Stimulated activated CD4-positive, alpha-beta T cell treated with anti-CD3 and anti-CD28 coated beads, TNF-alpha, amount 100 ng/mL, for 48 hours (primary cell): ENCODE measurements around the gene THSD4.
"Not testable (repeated sequence)": the region's sequence is repeated elsewhere in the genome, so short reads cannot be mapped to it uniquely, and the experiment has no call there.

Source experiments
- DNase-seq, 3 donors: peaks; one replicate each; pipeline ENCODE4 v3.0.0-alpha.2; 2020; ENCODE audit warnings: low read depth in 3 of 3

Gene THSD4

DNA sequence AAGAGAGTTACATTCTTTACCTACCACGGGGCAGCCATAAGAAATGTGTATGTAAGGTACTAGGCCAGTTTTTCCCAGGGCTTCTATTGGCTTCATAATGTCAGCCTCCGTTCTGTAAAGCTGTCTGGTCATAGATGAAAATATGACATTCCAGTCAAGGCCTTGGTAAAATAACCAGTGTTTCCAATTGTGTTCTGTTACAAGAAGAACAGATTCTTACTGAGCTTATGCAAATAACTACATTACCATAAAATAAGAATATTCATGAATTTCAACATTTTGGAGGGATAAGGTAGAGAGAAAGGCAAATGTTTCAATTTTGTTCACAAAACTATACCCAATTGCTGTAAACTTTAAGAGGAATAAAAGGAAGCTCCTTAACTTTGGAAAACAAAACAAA lies 315.5 kb downstream of the THSD4 start:
- DNase-seq, result no peak

DNA sequence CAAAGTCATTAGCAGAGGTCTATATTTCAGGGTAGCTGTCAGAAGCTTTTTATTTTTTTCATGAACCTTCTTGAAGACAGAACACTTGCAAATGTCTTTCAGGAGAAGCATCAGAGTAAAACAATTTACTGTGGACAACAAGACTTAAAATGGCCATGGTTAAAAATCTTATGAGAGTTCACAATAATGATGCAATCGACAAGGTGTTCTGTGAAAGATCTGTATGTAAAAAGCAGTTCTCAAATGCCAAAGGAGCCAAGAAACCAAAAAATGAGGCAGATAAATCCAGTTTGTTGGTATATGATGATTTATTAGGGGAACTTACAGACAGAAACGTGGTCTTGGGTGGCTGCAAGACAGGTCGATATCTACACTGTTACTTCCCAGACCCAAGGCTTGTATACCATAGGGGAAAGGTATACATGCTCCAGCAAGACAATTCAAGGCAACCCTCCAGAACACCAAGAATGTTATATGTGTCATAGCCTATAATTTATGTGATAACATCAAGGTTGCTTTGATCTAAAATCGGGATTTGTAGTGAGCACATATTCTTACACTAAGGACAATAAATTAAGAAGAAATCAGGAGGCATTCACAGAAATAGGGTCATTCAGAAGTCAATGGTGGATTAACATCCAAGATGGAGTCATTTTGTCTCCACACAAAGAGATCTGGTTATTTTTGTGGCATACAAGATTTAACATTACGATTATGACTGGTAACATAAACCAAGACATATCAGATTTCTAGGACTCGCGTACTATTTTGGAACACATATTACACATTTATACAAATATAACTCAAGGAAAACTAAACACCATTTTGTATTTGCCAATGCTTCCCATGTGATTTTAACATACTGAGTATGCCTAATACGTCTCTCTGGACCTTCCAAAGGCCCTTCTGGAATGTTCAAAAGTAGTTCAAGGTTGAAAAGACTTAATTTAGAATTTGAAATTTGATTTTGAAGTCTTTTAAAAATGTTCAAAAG lies 316.4 kb downstream of the THSD4 start:
- DNase-seq, result no peak

DNA sequence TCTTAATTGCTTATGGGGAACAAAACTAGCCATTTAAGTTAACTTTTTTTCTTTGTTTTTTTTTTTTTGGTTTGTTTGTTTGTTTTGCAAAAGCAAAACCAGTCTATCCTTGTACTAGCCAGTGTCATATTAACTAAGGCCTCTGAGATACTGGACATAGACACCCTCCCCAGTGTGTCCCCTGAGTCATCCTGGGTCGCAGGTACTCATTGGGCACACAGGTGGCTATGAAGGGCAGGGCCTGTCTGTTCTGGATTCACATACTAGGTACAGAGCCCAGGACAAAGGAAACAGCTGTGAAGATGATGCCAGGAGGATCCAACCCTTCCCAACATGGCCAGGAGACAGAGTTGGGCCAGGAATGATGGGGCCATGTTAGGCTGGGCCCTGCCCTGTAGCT lies 318.1 kb downstream of the THSD4 start:
- DNase-seq, result no peak

DNA sequence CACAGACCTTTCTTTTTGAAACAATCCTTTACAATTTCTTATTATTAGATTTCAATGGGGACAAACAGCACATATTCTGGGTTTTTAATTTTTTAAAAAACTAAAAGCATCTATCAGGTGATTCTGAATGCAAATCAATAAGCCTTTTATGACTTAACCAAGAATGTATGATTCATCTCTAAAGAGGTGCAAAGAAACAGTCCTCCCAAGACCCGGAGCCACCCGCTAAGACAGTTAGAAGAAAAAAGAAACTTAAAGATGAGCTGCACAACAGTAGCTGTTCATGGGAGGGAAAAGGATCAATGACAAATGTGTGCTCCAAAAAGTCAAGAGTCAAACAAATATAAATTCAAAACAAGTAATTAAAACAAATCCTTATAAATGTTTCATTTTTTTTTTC lies 319.5 kb downstream of the THSD4 start:
- DNase-seq, result no peak

DNA sequence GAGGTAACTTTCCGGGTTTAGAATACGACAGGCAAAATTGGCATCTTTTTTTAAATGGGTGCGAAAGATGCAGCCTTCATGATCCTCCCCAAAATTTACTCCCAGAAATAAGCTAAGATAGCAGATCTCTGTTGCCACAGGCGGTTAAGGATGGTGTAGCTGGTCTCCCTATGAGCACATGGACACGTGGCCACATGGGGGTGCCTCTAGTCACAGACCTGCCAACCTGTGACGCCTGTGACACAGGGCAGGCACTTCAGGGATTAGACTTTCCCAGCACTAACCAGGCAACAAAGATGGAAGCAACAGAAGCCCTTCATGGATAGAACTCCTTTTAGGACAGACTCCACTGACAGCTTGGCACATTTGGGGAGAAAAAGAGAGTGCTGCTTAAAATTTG lies 320.3 kb downstream of the THSD4 start:
- DNase-seq, result no peak

DNA sequence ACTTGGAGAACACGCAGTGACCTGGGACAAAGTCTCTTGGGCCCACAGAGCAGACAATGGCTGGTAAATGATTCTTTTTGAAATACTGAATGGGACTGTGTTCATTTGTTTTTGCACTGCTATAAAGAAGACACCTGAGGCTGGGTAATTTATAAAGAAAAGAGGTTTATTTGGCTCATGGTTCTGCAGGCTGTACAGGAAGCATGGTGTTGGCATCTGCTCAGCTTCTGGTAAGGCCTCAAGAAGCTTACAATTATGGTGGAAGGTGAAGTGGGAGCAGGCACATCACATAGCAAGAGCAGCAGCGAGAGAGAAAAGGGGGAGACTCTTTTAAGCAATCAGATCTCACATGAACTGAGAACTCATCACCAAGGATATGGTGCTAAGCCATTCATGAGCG lies 321.6 kb downstream of the THSD4 start:
- no peak for DNase-seq

DNA sequence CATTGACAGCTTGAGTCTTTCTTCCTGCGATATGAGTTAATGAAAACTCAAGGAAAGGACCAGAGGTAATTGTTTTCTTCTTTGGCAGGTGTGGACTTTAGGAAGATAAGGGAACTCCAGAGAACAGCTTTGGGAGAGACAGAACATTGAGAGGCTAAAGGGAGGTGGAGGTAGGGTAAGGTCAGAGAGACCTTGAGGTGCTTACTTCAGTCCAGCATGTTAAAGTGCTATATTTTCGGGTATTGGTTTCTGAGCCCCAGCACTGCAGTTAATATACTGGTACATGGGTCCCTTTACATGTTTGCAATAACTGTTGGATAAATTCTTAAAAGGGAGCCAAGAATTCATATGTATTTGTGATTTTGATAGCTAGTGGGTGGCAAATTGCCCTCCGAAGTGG lies 322.1 kb downstream of the THSD4 start:
- no peak for DNase-seq

DNA sequence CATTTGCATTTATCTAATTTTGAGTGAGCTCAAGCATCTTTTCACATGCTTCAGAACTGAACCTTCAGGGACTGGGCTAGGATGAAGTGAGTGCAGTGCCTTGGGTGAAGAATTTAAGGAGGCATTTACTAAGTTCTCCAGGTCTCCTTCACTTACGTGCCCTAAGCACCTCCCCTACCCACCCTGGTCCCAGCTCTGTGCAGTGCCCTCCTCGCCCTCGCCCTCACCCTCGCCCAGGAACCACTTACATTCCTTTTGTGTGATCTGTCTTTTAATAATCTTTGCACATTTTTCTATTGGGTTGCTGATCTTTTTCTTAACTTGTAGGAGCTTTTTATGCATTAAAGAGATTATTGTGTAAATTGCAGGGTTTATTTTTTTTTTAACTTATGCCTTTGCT lies 322.6 kb downstream of the THSD4 start:
- DNase-seq, result no peak

DNA sequence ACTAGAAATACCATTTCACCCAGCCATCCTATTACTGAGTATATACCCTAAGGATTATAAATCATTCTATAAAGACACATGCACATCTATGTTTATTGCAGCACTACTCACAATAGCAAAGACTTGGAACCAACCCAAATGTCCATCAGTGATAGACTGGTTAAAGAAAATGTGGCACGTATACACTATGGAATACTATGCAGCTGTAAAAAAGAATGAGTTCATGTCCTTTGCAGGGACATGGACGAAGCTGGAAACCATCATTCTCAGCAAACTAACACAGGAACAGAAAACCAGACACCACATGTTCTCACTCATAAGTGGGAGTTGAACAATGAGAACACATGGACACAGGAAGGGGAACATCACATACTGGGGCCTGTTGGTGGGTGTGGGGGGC lies 324.2 kb downstream of the THSD4 start:
- DNase-seq, result not testable (repeated sequence)

DNA sequence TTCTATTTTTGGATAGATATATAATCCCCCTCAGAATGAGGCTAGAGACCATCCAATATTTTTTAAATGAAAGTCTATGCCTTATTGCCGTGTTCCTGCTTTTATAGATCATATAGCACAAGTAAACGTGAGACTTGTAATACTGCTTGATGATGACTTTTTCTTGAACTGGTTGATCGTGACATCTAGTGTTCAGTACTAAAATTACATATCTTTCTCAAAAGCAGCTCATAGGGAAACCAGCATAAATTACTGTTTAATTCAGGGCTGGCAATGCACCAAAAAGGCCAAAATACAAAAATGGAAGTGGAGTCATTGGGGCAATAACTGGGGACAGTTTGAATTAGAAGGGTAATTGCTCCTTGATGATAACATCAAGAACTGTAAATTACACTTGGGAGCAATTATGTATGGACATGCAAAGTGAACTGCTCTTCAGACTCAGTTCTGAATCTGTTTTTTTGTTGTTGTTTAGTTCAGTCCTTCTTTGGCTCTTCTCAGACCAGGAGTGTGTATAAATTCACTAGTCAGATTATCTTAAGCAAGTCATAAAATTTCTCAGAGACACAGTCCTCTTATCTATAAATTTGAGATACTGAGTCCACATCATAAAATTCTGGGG lies 325.3 kb downstream of the THSD4 start:
- DNase-seq, result no peak

DNA sequence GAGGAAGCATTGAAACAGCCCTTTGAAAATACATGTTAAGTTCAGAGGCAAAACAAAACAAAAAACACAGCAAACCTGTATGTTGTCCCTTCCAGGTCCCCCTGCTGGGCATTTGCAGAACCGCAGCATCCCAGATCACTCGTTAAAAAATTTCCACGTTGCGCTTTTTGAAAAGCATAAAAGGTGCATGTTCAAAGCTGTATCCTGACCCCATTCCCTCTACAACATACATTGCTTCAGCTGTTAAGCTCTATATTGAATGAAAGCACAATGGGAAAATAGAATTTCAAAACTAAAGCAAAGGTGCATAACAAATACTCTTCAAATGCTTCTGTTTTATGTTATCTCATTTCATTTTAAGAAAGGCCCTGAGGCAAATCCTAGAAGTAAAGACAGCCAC lies 328.3 kb downstream of the THSD4 start:
- peak; percentile 11 to 20 (median 13) for DNase-seq

DNA sequence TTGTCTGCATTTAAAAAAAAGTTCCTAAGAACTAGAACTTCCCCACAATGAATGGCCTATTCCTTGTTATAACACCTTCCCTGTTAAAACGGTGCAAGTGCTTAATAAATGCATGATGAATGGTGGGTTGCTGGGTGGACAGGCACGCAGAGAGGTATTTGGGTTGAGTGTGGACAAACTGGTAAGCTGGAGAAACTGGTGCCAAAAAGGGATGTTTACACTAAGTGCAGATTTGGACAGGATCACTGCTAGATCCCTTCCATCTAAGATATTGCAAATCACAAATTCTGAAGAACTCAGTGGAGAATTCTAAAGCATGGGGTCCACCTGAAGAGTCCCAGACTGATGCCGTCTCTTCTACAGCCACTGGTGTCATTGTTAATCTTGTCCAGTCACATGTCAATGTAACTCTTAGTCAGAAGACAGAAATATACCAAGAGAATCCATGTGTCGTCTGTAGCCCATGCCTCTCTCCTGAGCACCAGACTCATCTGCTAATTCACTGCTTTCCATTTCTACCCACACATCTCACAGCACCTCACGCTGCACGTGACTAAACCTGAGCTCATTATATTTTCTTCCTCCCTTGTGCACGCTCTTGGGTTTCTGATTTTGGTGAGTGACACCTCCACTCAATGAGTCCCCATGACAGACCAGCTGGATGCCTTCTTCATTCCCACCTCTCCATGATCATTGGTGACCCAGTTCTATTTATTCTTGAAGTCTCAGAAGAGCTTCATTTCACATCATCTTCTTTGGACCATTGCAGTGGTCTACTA lies 328.9 kb downstream of the THSD4 start:
- DNase-seq, result no peak

DNA sequence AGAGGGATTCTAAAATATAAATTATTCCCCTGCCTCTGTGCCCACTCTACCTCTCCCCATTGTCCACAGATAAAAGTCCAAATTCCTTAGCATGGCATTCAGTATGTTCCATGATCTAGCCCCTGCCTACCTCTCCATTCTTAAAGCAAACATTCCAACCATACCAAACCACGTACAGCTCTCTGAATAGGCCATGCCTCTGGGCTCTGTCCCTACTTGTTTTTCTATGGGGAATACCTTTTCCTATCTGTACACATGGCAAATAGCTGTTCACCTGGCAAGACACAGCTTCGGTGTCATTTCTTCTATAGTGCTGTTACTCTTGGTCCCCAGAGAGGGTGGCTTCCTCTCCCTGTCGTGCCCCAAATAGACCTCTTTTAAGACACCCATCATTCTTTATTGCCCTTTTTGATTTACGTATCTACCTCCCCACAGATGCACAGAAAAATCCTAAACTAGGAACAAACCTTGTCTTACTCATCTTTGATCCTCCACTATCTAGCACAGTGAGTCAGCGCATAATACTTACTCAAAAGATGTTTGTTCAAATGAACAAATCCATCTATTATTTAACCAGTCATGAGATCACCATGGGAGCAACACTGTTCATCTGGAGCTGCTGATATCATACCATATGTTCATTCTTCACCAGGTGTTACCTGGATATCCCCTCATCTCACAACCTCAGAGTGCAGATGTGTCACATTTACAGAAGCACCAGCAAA lies 329.8 kb downstream of the THSD4 start:
- DNase-seq, result no peak

DNA sequence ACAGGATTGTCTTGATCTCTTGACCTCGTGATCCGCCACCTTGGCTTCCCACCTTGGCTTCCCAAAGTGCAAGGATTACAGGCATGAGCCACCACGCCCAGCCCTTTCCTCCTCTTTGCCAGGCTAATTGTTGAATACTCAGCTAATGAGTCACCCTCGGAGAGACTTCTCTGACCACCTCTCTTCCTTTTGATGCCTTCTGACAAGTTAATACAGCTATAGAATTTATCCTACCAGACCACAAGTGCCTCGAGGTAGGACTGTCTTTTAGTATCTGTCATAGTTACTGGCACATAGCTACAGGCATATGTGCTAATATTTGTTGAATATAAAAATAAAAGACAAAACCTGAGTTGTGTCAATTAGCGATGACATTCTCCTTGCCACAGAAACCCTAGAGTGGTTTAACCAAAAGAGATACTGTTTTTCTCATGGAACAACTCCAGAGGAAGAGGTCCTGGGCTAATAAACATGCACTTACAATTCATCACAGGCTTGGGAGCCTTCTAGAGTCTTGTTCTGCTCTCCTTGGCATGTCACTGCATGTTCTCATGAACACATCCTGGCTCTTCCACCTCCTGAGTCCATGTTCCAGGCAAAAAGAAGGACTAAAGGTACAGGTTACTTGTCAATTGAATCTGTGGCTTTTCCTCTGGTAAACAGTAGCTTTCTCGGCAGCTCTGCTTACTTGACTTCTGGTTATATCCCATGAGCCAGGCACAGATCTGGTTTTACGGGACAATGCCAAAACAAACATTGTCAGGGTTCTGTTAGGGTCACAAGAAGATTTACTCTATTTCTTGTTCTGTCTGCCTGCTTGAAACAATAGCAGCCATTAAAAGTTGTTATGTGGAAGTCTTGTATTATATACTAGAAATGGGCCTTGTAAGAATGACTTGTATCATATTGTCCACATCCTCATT lies 332.3 kb downstream of the THSD4 start:
- no peak for DNase-seq

DNA sequence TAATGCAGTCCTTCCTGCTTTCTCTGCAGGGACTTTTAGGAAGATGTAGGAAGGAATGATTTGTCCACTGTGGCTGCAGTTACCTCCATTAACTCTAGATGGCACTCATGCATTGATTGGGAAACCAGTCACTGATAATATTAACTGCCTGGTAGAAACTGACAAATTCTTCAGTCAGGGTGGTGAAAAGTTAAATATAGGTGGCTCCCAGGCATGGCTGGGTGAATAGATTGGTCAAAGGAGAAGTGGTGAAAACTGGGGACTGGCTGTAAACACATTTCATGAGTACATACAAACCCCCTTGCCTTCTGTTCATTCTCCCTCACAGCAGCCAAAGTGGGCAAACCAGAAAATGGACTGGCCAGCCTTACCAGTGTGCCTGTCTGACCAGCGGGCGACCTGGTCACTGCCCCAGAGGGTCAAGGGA lies 333.4 kb downstream of the THSD4 start:
- no peak for DNase-seq

DNA sequence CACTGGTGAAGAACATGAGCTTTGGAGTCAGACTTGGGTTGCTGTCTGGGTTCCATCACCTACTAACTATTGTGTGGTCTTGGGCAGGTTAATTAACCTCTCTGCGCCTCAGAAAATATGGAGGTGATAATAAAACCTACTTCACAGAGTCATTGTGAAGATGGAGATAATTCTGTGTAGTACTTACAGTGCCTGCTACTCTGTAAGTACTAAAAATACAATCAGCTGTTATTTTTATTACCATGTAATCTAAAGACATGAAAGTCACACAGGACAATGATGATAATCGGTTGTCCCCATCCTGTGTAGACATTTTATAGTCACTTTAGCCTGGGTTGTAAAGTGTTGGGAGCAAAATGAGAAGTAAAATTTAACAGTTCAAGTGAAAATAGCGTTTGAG lies 334.1 kb downstream of the THSD4 start:
- no peak for DNase-seq

DNA sequence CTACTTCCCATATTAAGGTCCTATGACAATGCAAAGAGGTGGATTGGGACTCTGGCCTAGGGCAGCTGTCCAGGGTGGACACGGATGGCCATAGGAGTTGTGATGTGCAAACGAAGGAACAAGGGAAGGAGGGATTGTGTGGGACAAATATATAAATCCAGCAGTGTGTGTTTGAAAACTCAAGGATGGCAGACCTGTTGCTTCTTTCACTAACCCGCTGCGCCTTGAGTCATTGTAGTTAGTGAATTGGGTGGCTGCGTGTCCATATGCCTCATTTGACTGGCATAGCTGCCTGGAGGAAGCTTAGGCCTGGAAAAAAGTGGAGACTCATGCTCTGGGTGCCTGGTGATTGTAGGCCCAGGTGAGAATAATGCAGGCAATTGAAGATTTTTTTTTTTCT lies 334.7 kb downstream of the THSD4 start:
- DNase-seq, result no peak

DNA sequence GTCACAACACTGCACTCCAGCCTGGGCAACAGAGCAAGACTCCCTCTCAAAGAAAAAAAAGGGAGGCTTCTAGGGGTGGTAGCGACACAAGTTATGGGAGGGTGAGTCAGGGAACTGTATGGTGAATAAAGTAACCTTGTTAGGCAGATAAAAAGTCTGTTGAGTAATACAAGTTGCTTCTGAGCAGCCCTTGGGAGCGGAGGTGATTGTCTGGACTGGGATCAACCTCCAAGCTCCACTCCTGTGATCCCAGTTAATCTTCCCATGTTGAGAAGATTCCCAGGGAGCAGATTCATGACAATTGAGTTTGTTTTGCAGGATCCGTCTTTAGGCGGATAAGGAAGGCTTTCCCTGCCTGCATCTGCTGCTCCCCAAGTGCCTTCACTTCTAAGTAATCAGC lies 335.9 kb downstream of the THSD4 start:
- no peak for DNase-seq

DNA sequence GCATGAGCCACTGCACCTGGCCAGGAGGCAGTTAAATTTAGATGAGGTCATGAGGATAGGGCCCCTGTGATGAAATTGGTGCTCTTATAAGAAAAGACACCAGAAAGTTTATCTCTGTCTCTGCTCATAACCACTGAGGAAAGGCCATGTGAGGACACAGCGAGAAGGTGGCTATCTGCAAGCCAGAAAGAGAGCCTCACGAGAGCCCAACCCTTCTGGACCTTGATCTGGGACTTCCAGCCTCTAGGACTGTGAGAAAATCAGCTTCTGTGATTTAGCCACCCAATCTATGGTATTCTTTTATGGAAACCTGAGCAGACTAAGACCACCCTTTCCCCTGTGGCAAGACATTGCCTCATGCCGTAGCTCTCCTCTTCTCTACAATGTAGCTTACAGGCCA lies 337.6 kb downstream of the THSD4 start:
- no peak for DNase-seq

DNA sequence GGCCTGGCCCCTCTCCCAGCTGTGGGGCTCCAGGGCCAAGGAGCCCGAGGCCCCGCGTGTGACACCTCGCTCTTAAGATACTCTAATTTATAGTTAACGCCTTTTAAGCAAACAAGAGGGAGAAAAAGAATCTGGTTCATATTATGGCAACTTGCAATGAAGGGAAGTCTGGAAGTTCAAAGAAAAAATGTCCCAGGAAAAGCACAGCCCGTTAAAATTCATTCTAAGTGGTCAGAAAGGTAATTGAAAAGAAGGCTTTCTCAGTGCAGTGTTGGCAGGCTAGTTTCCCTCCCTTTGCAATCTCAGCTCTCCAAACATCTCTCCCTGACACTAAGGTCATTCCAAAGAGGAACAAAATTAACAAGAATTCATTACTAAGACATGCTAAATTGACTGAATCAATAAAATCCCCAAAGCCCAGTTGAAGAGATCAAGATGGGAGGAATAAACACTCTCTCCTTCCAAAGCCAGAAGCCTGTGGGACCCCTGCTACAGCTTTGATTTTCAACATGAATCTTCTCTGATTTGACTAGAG lies 339.3 kb downstream of the THSD4 start:
- no peak for DNase-seq
